Right forelimb (tissue), 1 donor: Measurements from ENCODE around the gene GNB2.
"Not testable (repeated sequence)": the region's sequence is repeated elsewhere in the genome, so short reads cannot be mapped to it uniquely, and the experiment has no call there.

ENCODE experiments used
- DNase-seq: peaks from one replicate; pipeline ENCODE4 v3.0.0-alpha.2; 2018

The GNB2 gene

GRCh38 chr7:100665168-100665726, 8.3 kb upstream of the GNB2 start:
- DNase-seq = no peak

- no peak for DNase-seq
Observed at GRCh38 chr7:100667331-100668068, 6.0 kb upstream of the GNB2 start.

- DNase-seq = no peak
Observed at GRCh38 chr7:100668069-100668449, 5.5 kb upstream of the GNB2 start.

GRCh38 chr7:100669106-100669505, 4.4 kb upstream of the GNB2 start:
- not testable (repeated sequence) for DNase-seq

- no peak for DNase-seq
Observed at GRCh38 chr7:100670074-100670473, 3.5 kb upstream of the GNB2 start.

- DNase-seq = no peak
Observed at GRCh38 chr7:100671353-100672327, 1.9 kb upstream of the GNB2 start.

GRCh38 chr7:100673942-100674410, 436 bp downstream of the GNB2 start:
- DNase-seq = peak; percentile 74

GRCh38 chr7:100674411-100675104, 1.0 kb downstream of the GNB2 start:
- DNase-seq = peak; percentile 63

- DNase-seq = no peak
Observed at GRCh38 chr7:100675105-100675451, 1.5 kb downstream of the GNB2 start.

GRCh38 chr7:100675581-100676350, 2.2 kb downstream of the GNB2 start:
- DNase-seq = peak; percentile 77

- DNase-seq = no peak
Observed at GRCh38 chr7:100676501-100677306, 3.2 kb downstream of the GNB2 start.

- DNase-seq = no peak
Observed at GRCh38 chr7:100677308-100678267, 4.0 kb downstream of the GNB2 start.

- DNase-seq = no peak
Observed at GRCh38 chr7:100678291-100678984, 4.9 kb downstream of the GNB2 start.

GRCh38 chr7:100679129-100679926, 5.8 kb downstream of the GNB2 start:
- no peak for DNase-seq

GRCh38 chr7:100679927-100680575, 6.5 kb downstream of the GNB2 start:
- no peak for DNase-seq

GRCh38 chr7:100680576-100681271, 7.2 kb downstream of the GNB2 start:
- peak; percentile 50 for DNase-seq
